A549 treated with AZD9567 at 1 μM for 4 hours (cell line): ENCODE results near the gene MYCBP2. TPM values are rescaled to one million over a fixed set of nuclear protein-coding genes. Genes with fewer than 3 reads are reported as not detected.

Experiments
- total RNA-seq: library from RNA; stranded (reverse); fragments of 200-300 nt; extraction: Qiagen RNA extraction; gene quantifications from 5 replicates; pipeline ENCODE4 v1.2.3, GENCODE V29; 2022; ENCODE audit not compliant: insufficient read depth

Gene MYCBP2
- total RNA-seq, result 13.8 to 19.8 TPM (median 17.2 TPM) in 5 replicates

DNA sequence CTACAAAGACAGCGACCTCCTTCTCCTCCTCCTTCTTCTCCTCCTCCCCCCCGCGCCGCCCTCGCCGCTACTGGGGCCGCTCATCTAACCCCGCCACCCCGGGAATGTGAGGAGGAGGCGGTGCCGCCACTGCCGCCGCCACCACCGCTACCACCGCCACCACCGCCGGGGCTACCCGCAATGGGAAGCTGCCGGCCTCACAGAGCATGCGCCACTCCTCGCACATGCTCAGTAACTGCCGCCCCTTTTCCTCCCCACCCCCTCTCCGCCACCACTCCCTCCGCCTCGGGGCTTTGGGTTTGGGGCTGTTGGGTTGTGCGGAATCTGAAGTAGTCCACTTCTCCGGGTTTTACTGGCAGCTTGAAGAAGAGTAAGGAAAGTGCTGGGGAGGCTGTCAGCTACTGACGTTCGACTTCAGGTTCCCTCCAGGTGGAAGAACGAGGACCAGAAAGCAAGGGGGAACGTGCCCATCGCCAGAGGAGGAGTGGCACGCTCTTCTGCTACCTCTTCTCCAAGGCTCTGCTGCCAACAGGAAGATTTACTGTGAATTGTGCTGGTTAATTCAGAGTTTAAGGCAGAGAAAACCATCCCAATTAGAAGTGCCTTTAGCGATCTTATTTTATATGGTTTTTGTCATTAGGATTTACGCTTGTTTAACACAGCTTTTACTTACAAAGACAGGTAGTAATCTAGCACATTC lies at the start of gene MYCBP2:
MYCBP2 (minus strand) TSS at position 190 of the 700 bp plus-strand sequence. CDS start 319 bp downstream, outside the sequence.

GRCh38 chr13:77026861-77027621 lies 299.9 kb downstream of the MYCBP2 start, which contains the start of gene FBXL3:
FBXL3 (minus strand) TSS chr13:77027159; CDS start chr13:77021860, 5,299 bp downstream.

Other genes starting within 250 kb of the MYCBP2 start
- gene SCEL, start 208.6 kb upstream of the MYCBP2 start, total RNA-seq, result 0.59 to 0.80 TPM (median 0.66 TPM) in 5 replicates